Stimulated activated naive CD8-positive, alpha-beta T cell treated with anti-CD3 and anti-CD28 coated beads, Interleukin-15, amount 100 ng/mL, for 72 hours (primary cell): ENCODE measurements around the gene CDH7.

Experiments
- ATAC-seq: fragments of 150-1000 bp; cut with Tn5 transposase; 2 replicates; pipeline ENCODE4 v1.10.0; 2021; ENCODE audit warnings: mild to moderate bottlenecking, moderate library complexity
- DNase-seq, 2 donors: peaks; one replicate each; pipeline ENCODE4 v3.0.0; 2021 to 2022
- H3K27ac Mint-ChIP-seq, 2 donors: one replicate each; pipeline ENCODE4 v1.8.0; 2022; ENCODE audit warnings: mild to moderate bottlenecking in 2 of 2, mixed read lengths in 2 of 2, moderate library complexity in 2 of 2
- H3K27me3 Mint-ChIP-seq: one replicate; pipeline ENCODE4 v1.8.0; 2022; ENCODE audit warnings: mixed read lengths
- H3K4me1 Mint-ChIP-seq: one replicate; pipeline ENCODE4 v1.8.0; 2022; ENCODE audit warnings: mild to moderate bottlenecking, mixed read lengths
- H3K4me3 Mint-ChIP-seq, 2 donors: one replicate each; pipeline ENCODE4 v1.8.0; 2022; ENCODE audit warnings: mild to moderate bottlenecking in 2 of 2, mixed read lengths in 2 of 2, moderate library complexity in 1 of 2
- H3K9me3 Mint-ChIP-seq, 2 donors: one replicate each; pipeline ENCODE4 v1.8.0; 2022; ENCODE audit warnings: mixed read lengths in 2 of 2

Gene CDH7

DNA sequence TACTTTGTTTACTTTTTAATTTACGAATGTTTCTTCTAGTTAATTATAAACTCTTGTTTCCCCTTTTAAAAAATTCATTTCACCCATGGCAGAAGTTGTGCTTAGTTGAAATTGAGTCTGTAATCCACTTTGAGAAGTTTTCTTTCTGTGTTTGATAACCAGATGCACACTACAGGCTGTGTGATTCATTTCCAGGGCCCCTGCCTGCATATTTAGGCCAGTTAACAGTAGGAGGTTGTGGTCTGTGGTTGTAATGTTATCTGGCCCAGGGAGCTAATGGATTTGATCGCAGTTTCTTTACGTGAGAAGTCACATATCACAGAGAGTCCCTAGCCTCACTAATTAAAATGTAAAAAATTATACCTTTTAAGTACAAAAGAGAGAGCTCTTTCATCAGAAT is 3.3 kb downstream of the CDH7 start:
- no peak overlapping the region for H3K4me3 Mint-ChIP-seq
- no peak overlapping the region for H3K27ac Mint-ChIP-seq
- H3K9me3 Mint-ChIP-seq: peaks cover 0 to 9% of the 10 kb centered on the region in 2 donors
- DNase-seq: no peak
- no peak for ATAC-seq
- peaks cover 35% of the 10 kb centered on the region for H3K27me3 Mint-ChIP-seq
- no peaks in the 10 kb centered on the region for H3K4me1 Mint-ChIP-seq

DNA sequence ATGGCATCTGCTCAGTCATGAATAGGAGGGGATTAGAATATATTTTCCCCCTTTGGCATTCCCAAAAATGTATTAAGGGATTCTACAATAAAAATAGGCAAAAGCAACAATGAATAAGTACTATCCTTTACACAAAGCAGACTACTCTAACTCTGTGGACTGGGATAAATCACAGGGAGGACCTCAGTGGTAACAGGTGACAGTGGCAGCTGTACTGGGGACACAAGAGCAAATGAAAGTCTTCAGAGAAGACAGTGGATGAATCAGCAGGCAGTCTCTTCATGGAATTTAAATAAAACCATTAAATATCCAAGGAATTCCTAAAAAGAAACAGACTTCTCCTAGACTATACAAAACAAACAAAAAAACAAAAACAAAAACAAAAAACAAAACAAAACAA is 4.8 kb downstream of the CDH7 start:
- DNase-seq: no peak
- ATAC-seq: no peak
- no peak overlapping the region for H3K27ac Mint-ChIP-seq
- H3K4me1 Mint-ChIP-seq: no peaks in the 10 kb centered on the region
- no peak overlapping the region for H3K4me3 Mint-ChIP-seq
- peaks cover 21% of the 10 kb centered on the region for H3K27me3 Mint-ChIP-seq
- peaks cover 0 to 9% of the 10 kb centered on the region in 2 donors for H3K9me3 Mint-ChIP-seq

DNA sequence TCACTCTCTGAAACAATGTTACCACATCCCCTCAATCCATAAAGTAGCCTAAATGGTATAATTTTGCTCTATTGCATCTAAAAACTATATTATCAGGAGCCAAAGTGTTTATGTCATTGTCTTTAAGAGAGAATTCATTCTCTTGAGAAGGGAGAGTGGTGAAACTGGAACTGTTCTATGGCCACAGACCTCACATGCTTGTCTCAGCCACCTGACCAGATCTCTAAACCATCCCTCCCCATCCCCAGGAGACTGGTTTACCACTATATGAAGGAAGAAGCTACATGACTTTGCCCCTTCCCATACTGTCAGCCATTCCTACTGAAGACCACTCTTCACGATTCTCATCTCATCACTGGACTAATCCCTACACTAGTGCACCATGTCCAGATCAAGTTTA is 9.6 kb downstream of the CDH7 start:
- no peaks in the 10 kb centered on the region for H3K4me1 Mint-ChIP-seq
- no peaks in the 10 kb centered on the region for H3K27me3 Mint-ChIP-seq
- DNase-seq (no peak), ATAC-seq (no peak)
- no peak overlapping the region for H3K27ac Mint-ChIP-seq
- no peak overlapping the region for H3K4me3 Mint-ChIP-seq
- H3K9me3 Mint-ChIP-seq: peaks cover 0 to 4% of the 10 kb centered on the region in 2 donors

DNA sequence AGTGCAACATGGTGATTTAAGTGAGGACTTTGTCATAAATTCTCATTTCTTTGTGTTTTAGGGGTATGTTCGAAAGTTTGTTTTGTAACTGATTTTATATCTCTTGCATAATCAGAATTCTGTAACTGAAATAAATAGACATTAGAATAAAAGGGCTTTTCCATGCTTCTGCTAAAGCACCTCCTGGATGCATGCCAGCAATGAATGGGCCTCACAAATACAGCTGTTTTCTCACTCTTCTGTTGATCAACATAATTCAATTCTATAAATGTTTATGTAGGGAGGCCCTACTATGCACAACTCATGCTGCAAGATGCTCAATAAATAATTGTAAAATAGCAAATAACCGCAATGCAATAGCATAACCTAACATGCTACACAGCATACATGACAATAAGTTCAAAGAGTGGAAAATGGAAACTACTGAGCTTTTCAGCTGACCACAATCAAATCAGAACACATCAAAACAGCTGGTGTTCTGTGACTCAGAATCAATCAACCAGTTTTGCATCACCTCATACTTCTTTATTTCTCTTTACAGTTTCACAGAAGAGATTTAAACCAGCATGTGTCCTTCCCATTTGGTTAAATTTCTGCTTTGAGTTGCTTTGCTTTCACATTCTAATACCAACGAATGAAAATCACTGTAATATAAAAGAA is 11.0 kb downstream of the CDH7 start:
- H3K9me3 Mint-ChIP-seq: peaks cover 2 to 4% of the 10 kb centered on the region in 2 donors
- no peak for DNase-seq
- H3K27me3 Mint-ChIP-seq: no peaks in the 10 kb centered on the region
- no peak overlapping the region for H3K27ac Mint-ChIP-seq
- no peak for ATAC-seq
- no peak overlapping the region for H3K4me3 Mint-ChIP-seq
- H3K4me1 Mint-ChIP-seq: no peaks in the 10 kb centered on the region

DNA sequence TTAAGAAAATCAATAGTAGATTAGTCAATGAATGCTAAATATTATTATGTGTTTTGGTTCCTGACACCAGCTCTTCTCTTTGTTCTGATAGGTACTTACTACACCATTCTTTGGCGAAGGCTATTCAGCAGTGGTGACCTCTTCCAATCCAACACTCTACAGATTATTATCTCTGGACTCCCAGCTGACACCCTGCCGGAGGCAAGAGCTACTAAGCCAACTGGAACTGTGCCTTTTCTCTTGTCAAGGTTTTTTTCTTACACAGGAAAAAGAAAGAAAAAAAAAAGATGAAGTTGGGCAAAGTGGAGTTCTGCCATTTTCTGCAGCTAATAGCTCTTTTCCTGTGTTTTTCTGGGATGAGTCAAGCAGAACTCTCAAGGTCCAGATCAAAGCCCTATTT is 11.7 kb downstream of the CDH7 start:
- ATAC-seq (no peak), DNase-seq (no peak)
- H3K9me3 Mint-ChIP-seq: peaks cover 2 to 7% of the 10 kb centered on the region in 2 donors
- no peaks in the 10 kb centered on the region for H3K4me1 Mint-ChIP-seq
- no peak overlapping the region for H3K27ac Mint-ChIP-seq
- H3K27me3 Mint-ChIP-seq: no peaks in the 10 kb centered on the region
- no peak overlapping the region for H3K4me3 Mint-ChIP-seq

DNA sequence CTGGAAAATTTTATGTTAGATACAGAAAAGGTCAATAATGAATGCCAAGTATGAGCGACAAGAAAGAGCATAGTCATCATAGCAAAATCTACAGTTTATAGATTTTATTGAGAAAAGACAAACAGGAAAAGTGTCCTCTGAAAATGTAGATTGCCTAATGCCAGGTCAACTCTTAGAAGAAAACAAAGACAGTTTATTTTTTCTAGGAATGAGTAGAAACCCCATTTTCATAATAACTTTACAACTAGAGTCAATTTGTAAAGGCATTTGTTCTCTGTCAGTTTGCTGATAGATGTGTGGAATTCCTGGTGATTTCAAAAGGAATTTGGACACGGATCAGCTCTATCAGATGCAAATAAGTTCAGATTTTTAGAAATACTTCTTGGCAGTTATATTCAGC is 16.6 kb downstream of the CDH7 start:
- Mint-ChIP-seq H3K27me3 (no peaks in the 10 kb centered on the region), H3K27ac (no peak overlapping the region), H3K9me3 (peaks cover 0 to 7% of the 10 kb centered on the region in 2 donors), H3K4me1 (no peaks in the 10 kb centered on the region), H3K4me3 (no peak overlapping the region)
- DNase-seq (no peak), ATAC-seq (no peak)

DNA sequence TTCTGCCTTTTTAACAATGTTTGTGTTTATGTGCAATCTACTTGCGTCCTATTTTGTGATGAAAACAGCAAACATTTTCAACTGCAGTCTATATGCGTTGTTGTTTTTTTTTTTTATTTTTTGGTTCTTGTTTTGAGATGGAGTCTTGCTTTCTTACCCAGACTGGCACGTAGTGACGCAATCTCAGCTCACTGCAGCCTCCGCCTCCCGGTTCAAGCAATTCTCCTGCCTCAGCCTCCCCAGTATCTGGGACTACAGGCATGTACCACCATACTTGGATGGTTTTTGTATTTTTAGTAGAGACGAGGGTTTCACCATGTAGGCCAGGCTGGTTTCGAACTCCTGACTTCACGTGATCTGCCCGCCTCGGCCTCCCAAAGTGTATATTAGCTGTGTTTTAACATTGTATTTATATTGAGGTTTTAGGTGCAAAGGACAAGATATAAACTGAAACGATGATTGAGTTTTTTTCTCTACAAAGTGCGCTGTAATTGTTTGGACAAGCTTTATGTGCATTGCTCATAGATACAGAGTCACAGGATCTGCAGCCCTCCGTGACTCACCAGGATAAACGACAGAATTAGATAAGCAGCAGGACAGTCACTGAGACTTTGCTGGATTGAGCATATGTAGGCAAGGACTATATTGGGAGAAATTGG is 17.4 kb downstream of the CDH7 start:
- no peak for ATAC-seq
- Mint-ChIP-seq H3K9me3 (peaks cover 0 to 7% of the 10 kb centered on the region in 2 donors), H3K4me1 (no peaks in the 10 kb centered on the region), H3K27me3 (no peaks in the 10 kb centered on the region), H3K27ac (no peak overlapping the region), H3K4me3 (no peak overlapping the region)
- no peak for DNase-seq

DNA sequence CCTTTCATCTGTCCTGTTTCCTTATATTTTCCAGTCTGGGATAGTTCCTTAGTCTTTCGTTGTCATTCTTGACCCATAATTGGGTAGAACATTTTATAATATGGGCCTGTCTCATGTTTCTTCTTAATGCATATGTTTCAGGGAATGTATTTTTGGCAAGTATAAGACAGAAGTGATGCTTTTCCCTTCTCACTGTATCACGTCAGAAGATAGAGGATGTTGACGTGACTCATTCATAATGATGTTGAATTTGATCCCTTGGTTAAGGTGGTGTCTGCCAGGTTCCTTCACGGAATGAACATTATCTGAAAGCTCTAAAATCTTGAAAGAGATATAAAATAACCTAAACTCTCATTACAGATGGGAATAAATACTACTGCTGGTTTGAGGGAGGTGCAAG is 18.8 kb downstream of the CDH7 start:
- no peak for ATAC-seq
- Mint-ChIP-seq H3K27me3 (no peaks in the 10 kb centered on the region), H3K4me1 (no peaks in the 10 kb centered on the region), H3K27ac (no peak overlapping the region), H3K4me3 (no peak overlapping the region), H3K9me3 (peaks cover 0 to 7% of the 10 kb centered on the region in 2 donors)
- no peak for DNase-seq

DNA sequence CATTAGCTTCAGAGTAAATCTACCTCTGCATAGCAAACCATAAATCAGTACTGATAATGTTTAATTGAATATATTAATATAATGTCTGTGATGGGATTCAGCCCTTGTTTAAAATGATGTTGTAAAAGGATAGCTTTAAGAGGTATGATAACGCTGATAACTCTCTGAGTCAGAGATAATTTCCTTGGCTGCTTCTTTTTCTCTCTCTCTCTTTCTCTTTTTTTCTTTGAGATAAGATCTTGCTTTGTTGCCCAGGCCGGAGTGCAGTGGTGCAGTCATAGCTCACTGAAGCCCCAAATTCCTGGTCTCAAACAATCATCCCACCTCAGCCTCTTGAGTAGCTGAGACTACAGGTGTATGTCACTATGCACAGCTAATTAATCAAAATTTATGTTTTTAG is 35.7 kb downstream of the CDH7 start:
- H3K27me3 Mint-ChIP-seq: no peaks in the 10 kb centered on the region
- no peak overlapping the region for H3K4me3 Mint-ChIP-seq
- ATAC-seq (no peak), DNase-seq (no peak)
- no peak overlapping the region for H3K27ac Mint-ChIP-seq
- peaks cover 10 to 19% of the 10 kb centered on the region in 2 donors for H3K9me3 Mint-ChIP-seq
- no peaks in the 10 kb centered on the region for H3K4me1 Mint-ChIP-seq

DNA sequence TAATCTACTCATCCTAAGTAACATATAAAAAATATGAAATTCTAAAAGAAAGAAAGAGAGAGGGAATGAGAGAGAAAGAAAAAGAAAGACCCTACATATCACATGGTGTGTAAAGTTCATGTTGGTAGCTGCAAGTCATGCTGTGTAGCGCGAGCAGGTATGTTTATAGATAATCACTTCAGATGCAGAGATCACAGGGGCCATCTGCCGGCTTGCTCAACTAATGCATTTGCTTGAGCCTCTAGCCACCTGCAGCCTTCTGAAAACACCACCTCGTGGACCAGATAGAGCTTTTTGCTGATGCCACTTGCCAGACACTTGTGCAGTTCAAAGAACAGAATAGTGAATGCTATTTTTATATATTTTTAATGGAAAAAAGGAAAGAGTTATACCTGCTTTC is 37.6 kb downstream of the CDH7 start:
- Mint-ChIP-seq H3K27me3 (no peaks in the 10 kb centered on the region), H3K4me3 (no peak overlapping the region), H3K9me3 (peaks cover 10 to 12% of the 10 kb centered on the region in 2 donors), H3K27ac (no peak overlapping the region), H3K4me1 (no peaks in the 10 kb centered on the region)
- ATAC-seq (no peak), DNase-seq (no peak)

DNA sequence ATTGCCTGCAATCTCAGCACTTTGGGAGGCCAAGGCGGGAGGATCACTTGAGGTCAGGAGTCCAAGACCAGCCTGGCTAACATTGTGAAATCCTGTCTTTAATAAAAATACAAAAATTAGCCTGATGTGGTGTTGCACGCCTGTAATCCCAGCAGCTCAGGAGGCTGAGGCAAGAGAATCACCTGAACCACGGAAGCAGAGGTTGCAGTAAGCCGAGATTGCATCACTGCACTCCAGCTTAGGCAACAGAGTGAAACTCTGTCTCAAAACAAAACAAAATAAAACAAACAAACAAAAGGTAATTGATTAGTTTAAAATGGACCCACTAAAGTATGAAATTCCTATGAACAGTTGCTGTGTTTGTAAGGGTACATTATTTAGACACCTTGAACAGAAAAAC is 39.8 kb downstream of the CDH7 start:
- Mint-ChIP-seq H3K4me1 (no peaks in the 10 kb centered on the region), H3K4me3 (no peak overlapping the region), H3K9me3 (peaks cover 10 to 25% of the 10 kb centered on the region in 2 donors), H3K27ac (no peak overlapping the region), H3K27me3 (no peaks in the 10 kb centered on the region)
- no peak for ATAC-seq
- DNase-seq: no peak

DNA sequence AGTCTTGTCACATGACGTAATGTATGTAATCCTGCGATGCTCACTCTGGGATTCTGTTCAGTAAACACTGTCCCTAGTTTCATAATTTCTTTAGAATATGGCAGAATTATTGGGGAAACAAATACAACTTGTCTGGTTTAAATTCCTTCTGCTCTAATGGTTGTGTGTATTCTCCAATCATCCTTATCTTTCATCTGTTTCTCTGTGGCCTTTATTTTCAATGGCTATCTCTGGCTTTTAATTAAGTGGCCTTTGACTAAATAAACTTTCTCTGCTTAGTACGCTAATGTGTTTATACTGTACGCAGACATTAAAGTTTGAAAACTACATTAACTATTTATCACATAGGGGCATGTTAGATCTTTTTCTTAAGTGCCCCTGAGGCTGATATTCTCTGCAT is 40.9 kb downstream of the CDH7 start:
- H3K4me1 Mint-ChIP-seq: no peaks in the 10 kb centered on the region
- H3K4me3 Mint-ChIP-seq: no peak overlapping the region
- no peaks in the 10 kb centered on the region for H3K27me3 Mint-ChIP-seq
- no peak overlapping the region for H3K27ac Mint-ChIP-seq
- DNase-seq (no peak), ATAC-seq (no peak)
- peaks cover 10 to 25% of the 10 kb centered on the region in 2 donors for H3K9me3 Mint-ChIP-seq

DNA sequence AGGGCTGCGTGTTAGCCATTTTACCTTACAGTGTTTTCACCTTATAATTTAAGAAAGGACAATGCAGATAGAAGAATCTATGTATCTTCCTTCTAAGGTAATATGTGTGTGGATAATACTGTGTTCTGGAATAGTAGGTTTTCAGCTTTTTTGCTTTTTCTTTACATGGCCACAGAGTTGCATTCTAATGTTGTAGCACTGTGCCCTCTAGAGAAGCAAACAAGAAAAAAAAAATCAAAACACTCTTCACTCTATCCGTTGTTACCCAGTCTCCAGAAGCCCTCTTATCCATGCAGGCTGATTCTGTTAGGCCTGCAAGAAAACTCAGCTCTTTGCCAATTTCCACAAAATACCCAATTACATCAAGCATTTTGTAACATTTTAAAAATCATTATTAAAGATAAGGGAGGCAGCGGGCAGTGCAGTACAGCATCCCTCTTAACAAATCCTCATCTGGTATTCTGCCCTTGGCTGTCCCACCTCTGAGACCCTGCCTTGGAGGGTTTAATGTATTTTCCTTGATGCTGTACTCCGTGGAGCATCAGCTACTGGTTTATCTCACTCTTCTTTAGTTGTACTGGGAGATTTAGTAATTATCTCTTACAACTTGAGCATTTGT is 41.8 kb downstream of the CDH7 start:
- ATAC-seq (no peak), DNase-seq (no peak)
- Mint-ChIP-seq H3K4me3 (no peak overlapping the region), H3K27ac (no peak overlapping the region), H3K9me3 (peaks cover 10 to 25% of the 10 kb centered on the region in 2 donors), H3K4me1 (no peaks in the 10 kb centered on the region), H3K27me3 (no peaks in the 10 kb centered on the region)

DNA sequence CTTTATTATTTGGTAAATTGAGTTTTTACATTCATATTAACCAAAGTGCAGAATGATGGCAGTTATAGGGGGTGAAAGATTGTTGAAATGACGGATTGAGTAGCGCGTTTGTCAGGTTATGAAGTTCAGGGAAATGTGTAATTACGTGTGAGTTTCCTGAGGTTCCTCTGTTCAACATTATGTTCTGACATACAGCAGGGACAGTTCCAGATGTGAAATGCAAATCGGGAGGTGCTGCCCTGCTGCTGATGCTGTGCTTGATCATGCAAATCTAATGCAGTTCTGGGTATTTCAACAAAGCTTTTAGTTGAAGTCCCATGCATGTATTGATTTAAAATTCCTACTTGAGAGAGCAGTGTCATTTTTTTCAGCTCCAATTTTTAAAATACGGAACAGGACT is 57.9 kb downstream of the CDH7 start:
- Mint-ChIP-seq H3K27ac (no peak overlapping the region), H3K9me3 (peaks cover 7 to 15% of the 10 kb centered on the region in 2 donors), H3K27me3 (no peaks in the 10 kb centered on the region), H3K4me1 (no peaks in the 10 kb centered on the region), H3K4me3 (no peak overlapping the region)
- DNase-seq (no peak), ATAC-seq (no peak)

DNA sequence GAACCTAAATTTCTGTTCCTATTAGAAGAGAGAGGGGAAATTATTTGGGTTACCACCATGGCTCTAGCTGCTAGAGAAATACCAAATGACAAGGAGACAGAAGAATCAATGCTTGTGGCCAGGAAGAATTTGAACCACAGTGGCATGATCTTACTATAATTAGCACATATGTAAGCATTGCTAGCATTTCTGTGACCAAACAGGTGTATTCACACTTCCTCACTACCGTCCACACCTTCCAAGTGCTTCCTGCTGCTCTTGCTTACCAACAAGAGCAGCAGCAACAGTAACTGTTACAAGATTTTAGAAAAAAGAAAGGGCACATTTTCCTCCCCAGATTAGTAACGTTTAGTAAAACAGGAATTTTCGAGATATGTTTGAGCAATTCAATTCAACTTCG is 60.5 kb downstream of the CDH7 start:
- ATAC-seq (no peak), DNase-seq (no peak)
- no peak overlapping the region for H3K4me3 Mint-ChIP-seq
- no peaks in the 10 kb centered on the region for H3K4me1 Mint-ChIP-seq
- no peaks in the 10 kb centered on the region for H3K27me3 Mint-ChIP-seq
- no peak overlapping the region for H3K27ac Mint-ChIP-seq
- peaks cover 0 to 10% of the 10 kb centered on the region in 2 donors for H3K9me3 Mint-ChIP-seq

DNA sequence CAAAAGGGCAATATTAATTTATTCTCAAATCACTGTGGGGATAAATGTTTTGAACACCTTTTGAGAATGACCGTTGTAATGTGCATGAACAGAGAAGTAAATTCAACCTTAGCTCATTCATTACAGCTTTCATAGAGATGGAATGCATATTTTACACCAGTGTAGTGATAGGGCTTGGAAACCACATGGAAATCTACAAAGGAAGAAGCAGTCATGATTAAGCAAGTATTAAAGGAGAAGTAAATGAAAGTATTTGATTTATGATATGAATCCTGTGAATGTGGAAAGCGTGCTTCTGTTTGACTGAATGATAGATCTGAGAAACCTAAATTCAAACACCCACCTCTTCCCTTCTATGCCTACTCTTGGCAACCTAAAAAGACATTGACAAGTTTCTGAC is 64.7 kb downstream of the CDH7 start:
- Mint-ChIP-seq H3K4me3 (no peak overlapping the region), H3K9me3 (peaks cover 0 to 6% of the 10 kb centered on the region in 2 donors)
- no peak for ATAC-seq

More for the DNA sequence above, 64.7 kb downstream of the CDH7 start:
- DNase-seq: no peak
- Mint-ChIP-seq H3K4me1 (no peaks in the 10 kb centered on the region), H3K27ac (no peak overlapping the region), H3K27me3 (no peaks in the 10 kb centered on the region)
